ENCODE measurements around the gene S100A6.

The S100A6 gene

GRCh38 chr1:153515504-153516394, 20.0 kb downstream of the S100A6 start:
- Mint-ChIP-seq H3K4me1 (ENCODE audit: low read depth) (peaks cover 20% of the 10 kb centered on the region), H3K4me3 (no peak overlapping the region), H3K36me3 (ENCODE audit: low read depth) (no peaks in the 10 kb centered on the region), H3K9me3 (no peaks in the 10 kb centered on the region), H3K27me3 (ENCODE audit: low read depth) (no peaks in the 10 kb centered on the region), H3K27ac (peak overlapping the region; percentile 38)

- H3K36me3 Mint-ChIP-seq (ENCODE audit: low read depth): no peaks in the 10 kb centered on the region
- H3K27me3 Mint-ChIP-seq (ENCODE audit: low read depth): no peaks in the 10 kb centered on the region
- H3K9me3 Mint-ChIP-seq: no peaks in the 10 kb centered on the region
- H3K27ac Mint-ChIP-seq: no peak overlapping the region
- H3K4me1 Mint-ChIP-seq (ENCODE audit: low read depth): peaks cover 28% of the 10 kb centered on the region
- H3K4me3 Mint-ChIP-seq: no peak overlapping the region
Measured at GRCh38 chr1:153513666-153514065, 22.1 kb downstream of the S100A6 start.

GRCh38 chr1:153513023-153513422, 22.8 kb downstream of the S100A6 start:
- H3K9me3 Mint-ChIP-seq: no peaks in the 10 kb centered on the region

GRCh38 chr1:153510984-153511410, 24.8 kb downstream of the S100A6 start:
- no peaks in the 10 kb centered on the region for H3K27me3 Mint-ChIP-seq (ENCODE audit: low read depth)
- H3K4me1 Mint-ChIP-seq (ENCODE audit: low read depth): peaks cover 24% of the 10 kb centered on the region
- peak overlapping the region; percentile 49 for H3K27ac Mint-ChIP-seq
- H3K9me3 Mint-ChIP-seq: no peaks in the 10 kb centered on the region
- no peaks in the 10 kb centered on the region for H3K36me3 Mint-ChIP-seq (ENCODE audit: low read depth)
- H3K4me3 Mint-ChIP-seq: no peak overlapping the region

More at GRCh38 chr1:153513023-153513422, 22.8 kb downstream of the S100A6 start:
- H3K4me1 Mint-ChIP-seq (ENCODE audit: low read depth): peaks cover 28% of the 10 kb centered on the region
- H3K27me3 Mint-ChIP-seq (ENCODE audit: low read depth): no peaks in the 10 kb centered on the region
- H3K4me3 Mint-ChIP-seq: no peak overlapping the region
- H3K36me3 Mint-ChIP-seq (ENCODE audit: low read depth): no peaks in the 10 kb centered on the region
- H3K27ac Mint-ChIP-seq: no peak overlapping the region

GRCh38 chr1:153509729-153510354, 25.9 kb downstream of the S100A6 start:
- Mint-ChIP-seq H3K4me1 (ENCODE audit: low read depth) (peaks cover 21% of the 10 kb centered on the region), H3K9me3 (no peaks in the 10 kb centered on the region), H3K4me3 (no peak overlapping the region), H3K27ac (peak overlapping the region; percentile 17), H3K36me3 (ENCODE audit: low read depth) (no peaks in the 10 kb centered on the region), H3K27me3 (ENCODE audit: low read depth) (no peaks in the 10 kb centered on the region)

GRCh38 chr1:153509036-153509435, 26.8 kb downstream of the S100A6 start:
- Mint-ChIP-seq H3K27ac (no peak overlapping the region), H3K4me3 (no peak overlapping the region), H3K27me3 (ENCODE audit: low read depth) (no peaks in the 10 kb centered on the region), H3K4me1 (ENCODE audit: low read depth) (peaks cover 21% of the 10 kb centered on the region), H3K9me3 (no peaks in the 10 kb centered on the region), H3K36me3 (ENCODE audit: low read depth) (no peaks in the 10 kb centered on the region)

- H3K27me3 Mint-ChIP-seq (ENCODE audit: low read depth): peaks cover 3% of the 10 kb centered on the region
- no peak overlapping the region for H3K4me3 Mint-ChIP-seq
- no peaks in the 10 kb centered on the region for H3K9me3 Mint-ChIP-seq
- no peaks in the 10 kb centered on the region for H3K36me3 Mint-ChIP-seq (ENCODE audit: low read depth)
- peak overlapping the region; percentile 41 for H3K27ac Mint-ChIP-seq
- peaks cover 14% of the 10 kb centered on the region for H3K4me1 Mint-ChIP-seq (ENCODE audit: low read depth)
Measured at GRCh38 chr1:153507926-153508583, 27.7 kb downstream of the S100A6 start.

GRCh38 chr1:153506831-153507413, 28.9 kb downstream of the S100A6 start:
- no peaks in the 10 kb centered on the region for H3K36me3 Mint-ChIP-seq (ENCODE audit: low read depth)
- peaks cover 14% of the 10 kb centered on the region for H3K4me1 Mint-ChIP-seq (ENCODE audit: low read depth)
- no peaks in the 10 kb centered on the region for H3K9me3 Mint-ChIP-seq
- no peak overlapping the region for H3K4me3 Mint-ChIP-seq
- no peak overlapping the region for H3K27ac Mint-ChIP-seq
- H3K27me3 Mint-ChIP-seq (ENCODE audit: low read depth): peaks cover 6% of the 10 kb centered on the region

GRCh38 chr1:153506386-153506785, 29.4 kb downstream of the S100A6 start:
- H3K4me1 Mint-ChIP-seq (ENCODE audit: low read depth): peaks cover 14% of the 10 kb centered on the region
- no peaks in the 10 kb centered on the region for H3K36me3 Mint-ChIP-seq (ENCODE audit: low read depth)
- peaks cover 7% of the 10 kb centered on the region for H3K27me3 Mint-ChIP-seq (ENCODE audit: low read depth)
- H3K27ac Mint-ChIP-seq: no peak overlapping the region
- no peaks in the 10 kb centered on the region for H3K9me3 Mint-ChIP-seq
- H3K4me3 Mint-ChIP-seq: no peak overlapping the region

- Mint-ChIP-seq H3K9me3 (no peaks in the 10 kb centered on the region), H3K27me3 (ENCODE audit: low read depth) (peaks cover 7% of the 10 kb centered on the region), H3K4me3 (no peak overlapping the region), H3K4me1 (ENCODE audit: low read depth) (peaks cover 7% of the 10 kb centered on the region), H3K36me3 (ENCODE audit: low read depth) (no peaks in the 10 kb centered on the region), H3K27ac (no peak overlapping the region)
Measured at GRCh38 chr1:153505576-153505975, 30.2 kb downstream of the S100A6 start.

- Mint-ChIP-seq H3K9me3 (no peaks in the 10 kb centered on the region), H3K27ac (no peak overlapping the region), H3K4me1 (ENCODE audit: low read depth) (no peaks in the 10 kb centered on the region), H3K4me3 (no peak overlapping the region), H3K27me3 (ENCODE audit: low read depth) (peaks cover 19% of the 10 kb centered on the region), H3K36me3 (ENCODE audit: low read depth) (no peaks in the 10 kb centered on the region)
Measured at GRCh38 chr1:153503766-153504165, 32.0 kb downstream of the S100A6 start.

GRCh38 chr1:153498746-153499145, 37.0 kb downstream of the S100A6 start:
- Mint-ChIP-seq H3K27me3 (ENCODE audit: low read depth) (peaks cover 40% of the 10 kb centered on the region), H3K36me3 (ENCODE audit: low read depth) (no peaks in the 10 kb centered on the region), H3K4me1 (ENCODE audit: low read depth) (no peaks in the 10 kb centered on the region), H3K9me3 (no peaks in the 10 kb centered on the region), H3K4me3 (no peak overlapping the region), H3K27ac (no peak overlapping the region)

- Mint-ChIP-seq H3K9me3 (no peaks in the 10 kb centered on the region), H3K27me3 (ENCODE audit: low read depth) (peaks cover 44% of the 10 kb centered on the region), H3K4me3 (no peak overlapping the region)
Measured at GRCh38 chr1:153495536-153495935, 40.3 kb downstream of the S100A6 start.

GRCh38 chr1:153494976-153495535, 40.7 kb downstream of the S100A6 start:
- no peaks in the 10 kb centered on the region for H3K4me1 Mint-ChIP-seq (ENCODE audit: low read depth)
- H3K36me3 Mint-ChIP-seq (ENCODE audit: low read depth): no peaks in the 10 kb centered on the region
- no peaks in the 10 kb centered on the region for H3K9me3 Mint-ChIP-seq
- H3K4me3 Mint-ChIP-seq: no peak overlapping the region
- no peak overlapping the region for H3K27ac Mint-ChIP-seq
- H3K27me3 Mint-ChIP-seq (ENCODE audit: low read depth): peaks cover 45% of the 10 kb centered on the region

More at GRCh38 chr1:153495536-153495935, 40.3 kb downstream of the S100A6 start:
- Mint-ChIP-seq H3K4me1 (ENCODE audit: low read depth) (no peaks in the 10 kb centered on the region), H3K27ac (no peak overlapping the region), H3K36me3 (ENCODE audit: low read depth) (no peaks in the 10 kb centered on the region)

Measured in T-helper 1 cell treated with Interleukin-12 subunit alpha and Interleukin-12 subunit beta and Interleukin-4 antibody, amounts not matched to agents 30 μg/mL and 1 μg/mL, for 36 hours (primary cell).